Measurements from ENCODE around the gene CECR2.

- TF ChIP-seq ZFP30 (CRISPR knock-in tag; IDR thresholded peaks at IDR 0.05) (no peak), RARB (CRISPR knock-in tag; IDR thresholded peaks at IDR 0.05) (no peak), ZFP3 (CRISPR knock-in tag; IDR thresholded peaks at IDR 0.05) (no peak), ESRRG (CRISPR knock-in tag; IDR thresholded peaks at IDR 0.05) (no peak), TOX (CRISPR knock-in tag; IDR thresholded peaks at IDR 0.05; ENCODE audit: borderline replicate concordance) (no peak), TCF4 (CRISPR knock-in tag; IDR thresholded peaks at IDR 0.05; ENCODE audit: borderline replicate concordance) (no peak), ARNTL (CRISPR knock-in tag; IDR thresholded peaks at IDR 0.05; ENCODE audit: borderline replicate concordance, low read depth) (no peak), POU6F1 (CRISPR knock-in tag; IDR thresholded peaks at IDR 0.05; ENCODE audit: borderline replicate concordance, low read depth) (no peak), OSR1 (CRISPR knock-in tag; IDR thresholded peaks at IDR 0.05) (no peak), PPARA (CRISPR knock-in tag; IDR thresholded peaks at IDR 0.05; ENCODE audit: borderline replicate concordance) (no peak), ZNF8 (CRISPR knock-in tag; IDR thresholded peaks at IDR 0.05) (no peak), GLIS3 (CRISPR knock-in tag; IDR thresholded peaks at IDR 0.05) (no peak)
- TF ChIP-seq, protein P1, sequence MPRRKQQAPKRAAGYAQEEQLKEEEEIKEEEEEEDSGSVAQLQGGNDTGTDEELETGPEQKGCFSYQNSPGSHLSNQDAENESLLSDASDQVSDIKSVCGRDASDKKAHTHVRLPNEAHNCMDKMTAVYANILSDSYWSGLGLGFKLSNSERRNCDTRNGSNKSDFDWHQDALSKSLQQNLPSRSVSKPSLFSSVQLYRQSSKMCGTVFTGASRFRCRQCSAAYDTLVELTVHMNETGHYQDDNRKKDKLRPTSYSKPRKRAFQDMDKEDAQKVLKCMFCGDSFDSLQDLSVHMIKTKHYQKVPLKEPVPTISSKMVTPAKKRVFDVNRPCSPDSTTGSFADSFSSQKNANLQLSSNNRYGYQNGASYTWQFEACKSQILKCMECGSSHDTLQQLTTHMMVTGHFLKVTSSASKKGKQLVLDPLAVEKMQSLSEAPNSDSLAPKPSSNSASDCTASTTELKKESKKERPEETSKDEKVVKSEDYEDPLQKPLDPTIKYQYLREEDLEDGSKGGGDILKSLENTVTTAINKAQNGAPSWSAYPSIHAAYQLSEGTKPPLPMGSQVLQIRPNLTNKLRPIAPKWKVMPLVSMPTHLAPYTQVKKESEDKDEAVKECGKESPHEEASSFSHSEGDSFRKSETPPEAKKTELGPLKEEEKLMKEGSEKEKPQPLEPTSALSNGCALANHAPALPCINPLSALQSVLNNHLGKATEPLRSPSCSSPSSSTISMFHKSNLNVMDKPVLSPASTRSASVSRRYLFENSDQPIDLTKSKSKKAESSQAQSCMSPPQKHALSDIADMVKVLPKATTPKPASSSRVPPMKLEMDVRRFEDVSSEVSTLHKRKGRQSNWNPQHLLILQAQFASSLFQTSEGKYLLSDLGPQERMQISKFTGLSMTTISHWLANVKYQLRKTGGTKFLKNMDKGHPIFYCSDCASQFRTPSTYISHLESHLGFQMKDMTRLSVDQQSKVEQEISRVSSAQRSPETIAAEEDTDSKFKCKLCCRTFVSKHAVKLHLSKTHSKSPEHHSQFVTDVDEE (CRISPR knock-in tag; IDR thresholded peaks at IDR 0.05) = no peak
- TF ChIP-seq, protein P2, sequence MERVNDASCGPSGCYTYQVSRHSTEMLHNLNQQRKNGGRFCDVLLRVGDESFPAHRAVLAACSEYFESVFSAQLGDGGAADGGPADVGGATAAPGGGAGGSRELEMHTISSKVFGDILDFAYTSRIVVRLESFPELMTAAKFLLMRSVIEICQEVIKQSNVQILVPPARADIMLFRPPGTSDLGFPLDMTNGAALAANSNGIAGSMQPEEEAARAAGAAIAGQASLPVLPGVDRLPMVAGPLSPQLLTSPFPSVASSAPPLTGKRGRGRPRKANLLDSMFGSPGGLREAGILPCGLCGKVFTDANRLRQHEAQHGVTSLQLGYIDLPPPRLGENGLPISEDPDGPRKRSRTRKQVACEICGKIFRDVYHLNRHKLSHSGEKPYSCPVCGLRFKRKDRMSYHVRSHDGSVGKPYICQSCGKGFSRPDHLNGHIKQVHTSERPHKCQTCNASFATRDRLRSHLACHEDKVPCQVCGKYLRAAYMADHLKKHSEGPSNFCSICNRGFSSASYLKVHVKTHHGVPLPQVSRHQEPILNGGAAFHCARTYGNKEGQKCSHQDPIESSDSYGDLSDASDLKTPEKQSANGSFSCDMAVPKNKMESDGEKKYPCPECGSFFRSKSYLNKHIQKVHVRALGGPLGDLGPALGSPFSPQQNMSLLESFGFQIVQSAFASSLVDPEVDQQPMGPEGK (CRISPR knock-in tag; IDR thresholded peaks at IDR 0.05; ENCODE audit: borderline replicate concordance) = no peak
Measured at GRCh38 chr22:17541476-17541875, 172.2 kb downstream of the CECR2 start.

Measured in SK-N-SH treated with all-trans-retinoic acid at 6 μM for 48 hours (cell line).